Measurements from ENCODE around the gene AKT3. TPM values are rescaled to one million over a fixed set of nuclear protein-coding genes. Genes with fewer than 3 reads are reported as not detected.
"Not testable (repeated sequence)": the region's sequence is repeated elsewhere in the genome, so short reads cannot be mapped to it uniquely, and the experiment has no call there.

The AKT3 gene
- total RNA-seq, 4 donors from 2014 or later, result 2.0 to 32.2 (median 9.3) TPM

- H3K27ac ChIP-seq, result no peak overlapping the region
- TF ChIP-seq CTCF (IDR thresholded peaks at IDR 0.05), result no peak
- no peak for TF ChIP-seq POLR2A (IDR thresholded peaks at IDR 0.05)
- H3K4me1 ChIP-seq, result no peaks in the 10 kb centered on the region
- intact Hi-C loops (cut with DNase I), result no loop called here
- no peaks in the 10 kb centered on the region for H3K9me3 ChIP-seq
- no peaks in the 10 kb centered on the region for H3K36me3 ChIP-seq
- no peak overlapping the region for H3K4me3 ChIP-seq
- 91 to 100% methylated on average over 1 of the region's 1 CpG for WGBS, 2 donors
- no peak for DNase-seq
- H3K27me3 ChIP-seq, result no peaks in the 10 kb centered on the region
Observed at GRCh38 chr1:243663651-243664050, 186.4 kb downstream of the AKT3 start.

GRCh38 chr1:243662169-243662568 lies 187.9 kb downstream of the AKT3 start:
- DNase-seq; H3K27me3 ChIP-seq; H3K4me3 ChIP-seq; H3K4me1 ChIP-seq; H3K9me3 ChIP-seq; H3K36me3 ChIP-seq; intact Hi-C loops (cut with DNase I); H3K27ac ChIP-seq: not testable (repeated sequence)
- WGBS, 2 donors, result 83% methylated on average over 1 of the region's 1 CpG; no CpG with 5 or more reads in 1 of the 2 donors

- WGBS, 2 donors, result 40 to 50% methylated on average over 4 of the region's 4 CpGs
- intact Hi-C loops (cut with DNase I), result no loop called here
- no peaks in the 10 kb centered on the region for H3K27me3 ChIP-seq
- no peaks in the 10 kb centered on the region for H3K9me3 ChIP-seq
- TF ChIP-seq CTCF (IDR thresholded peaks at IDR 0.05) (no peak), POLR2A (IDR thresholded peaks at IDR 0.05) (no peak)
- DNase-seq, result no peak
- H3K4me1 ChIP-seq, result no peaks in the 10 kb centered on the region
- H3K36me3 ChIP-seq, result no peaks in the 10 kb centered on the region
- H3K27ac ChIP-seq, result no peak overlapping the region
- H3K4me3 ChIP-seq, result no peak overlapping the region
Observed at GRCh38 chr1:243658594-243659105, 191.4 kb downstream of the AKT3 start.

DNA sequence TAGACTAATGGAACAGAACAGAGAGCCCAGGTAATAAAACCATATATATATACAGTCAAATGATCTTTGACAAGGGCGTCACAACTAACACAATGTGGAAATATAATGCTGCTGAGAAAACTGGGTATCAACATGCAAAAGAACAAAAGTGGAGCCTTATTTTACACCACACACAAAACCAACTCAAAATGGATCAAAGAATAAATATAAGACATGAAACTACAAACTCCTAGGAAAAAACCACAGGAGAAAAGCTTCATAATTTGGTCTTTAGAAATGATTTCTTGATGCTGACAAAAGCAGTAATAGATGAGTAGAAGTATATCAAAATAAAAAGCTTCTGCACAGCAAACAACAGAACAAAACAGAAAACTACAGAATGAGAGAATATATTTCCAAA lies 192.2 kb downstream of the AKT3 start:
- DNase-seq, result no peak
- intact Hi-C loops (cut with DNase I), result no loop called here
- no peaks in the 10 kb centered on the region for H3K36me3 ChIP-seq
- no peaks in the 10 kb centered on the region for H3K27me3 ChIP-seq
- WGBS, 2 donors, result 83 to 95% methylated on average over 1 of the region's 1 CpG
- no peaks in the 10 kb centered on the region for H3K9me3 ChIP-seq
- H3K27ac ChIP-seq, result no peak overlapping the region
- no peak overlapping the region for H3K4me3 ChIP-seq
- H3K4me1 ChIP-seq, result no peaks in the 10 kb centered on the region
- TF ChIP-seq POLR2A (IDR thresholded peaks at IDR 0.05) (no peak), CTCF (IDR thresholded peaks at IDR 0.05) (no peak)

DNA sequence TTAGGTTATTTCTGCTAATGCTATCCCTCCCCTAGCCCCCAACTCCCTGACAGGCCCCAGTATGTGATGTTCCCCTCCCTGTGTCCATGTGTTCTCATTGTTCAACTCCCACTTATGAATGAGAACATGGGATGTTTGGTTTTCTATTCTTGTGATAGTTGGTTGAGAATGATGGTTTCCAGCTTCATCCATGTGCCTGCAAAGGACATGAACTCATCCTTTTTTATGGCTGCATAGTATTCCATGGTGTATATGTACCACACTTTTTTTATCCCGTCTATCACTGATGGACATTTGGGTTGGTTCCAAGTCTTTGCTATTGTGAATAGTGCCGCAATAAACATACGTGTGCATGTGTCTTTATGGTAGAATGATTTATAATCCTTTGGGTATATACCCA lies 200.5 kb downstream of the AKT3 start:
- peaks cover 0 to 22% (median 0%) of the 10 kb centered on the region in 3 donors for H3K36me3 ChIP-seq
- intact Hi-C loops (cut with DNase I); H3K4me1 ChIP-seq; H3K27me3 ChIP-seq; H3K4me3 ChIP-seq; H3K9me3 ChIP-seq; H3K27ac ChIP-seq; DNase-seq: not testable (repeated sequence)
- 92 to 97% methylated on average over 3 of the region's 3 CpGs for WGBS, 2 donors

DNA sequence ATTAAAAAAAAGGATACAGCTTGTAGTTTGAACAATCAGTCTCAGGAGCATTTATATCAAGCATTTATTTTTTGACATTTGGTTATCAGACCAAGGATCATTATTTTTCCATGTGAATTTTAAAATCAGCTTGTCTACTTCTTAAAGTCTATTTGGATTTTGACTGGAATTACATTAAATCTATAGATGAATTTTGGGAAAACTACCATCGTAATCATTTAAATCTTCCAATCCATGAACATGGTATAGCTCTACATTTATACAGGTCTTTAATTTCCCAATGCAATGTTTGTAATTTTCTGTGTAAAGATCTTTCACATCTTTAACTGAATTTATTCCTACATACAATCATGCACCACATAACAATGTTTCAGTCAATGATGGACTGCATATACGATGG lies 203.2 kb downstream of the AKT3 start:
- Histone ChIP-seq H3K36me3 (peaks cover 0 to 22% (median 0%) of the 10 kb centered on the region in 3 donors), H3K9me3 (peaks cover 0 to 4% (median 0%) of the 10 kb centered on the region in 3 donors), H3K4me3 (no peak overlapping the region), H3K4me1 (no peaks in the 10 kb centered on the region), H3K27me3 (no peaks in the 10 kb centered on the region), H3K27ac (no peak overlapping the region)
- intact Hi-C loops (cut with DNase I), result no loop called here
- no peak for TF ChIP-seq POLR2A (IDR thresholded peaks at IDR 0.05)
- no peak for DNase-seq
- WGBS, 2 donors, result 92 to 96% methylated on average over 2 of the region's 2 CpGs

GRCh38 chr1:243645281-243645680 lies 204.8 kb downstream of the AKT3 start:
- H3K27ac ChIP-seq, result no peak overlapping the region
- 84 to 86% methylated on average over 6 of the region's 6 CpGs for WGBS, 2 donors
- H3K27me3 ChIP-seq, result no peaks in the 10 kb centered on the region
- intact Hi-C loops (cut with DNase I), result no loop called here
- H3K9me3 ChIP-seq, result peaks cover 0 to 4% (median 0%) of the 10 kb centered on the region in 3 donors
- DNase-seq, result no peak
- peaks cover 0 to 28% (median 0%) of the 10 kb centered on the region in 3 donors for H3K36me3 ChIP-seq
- no peaks in the 10 kb centered on the region for H3K4me1 ChIP-seq
- H3K4me3 ChIP-seq, result no peak overlapping the region
- TF ChIP-seq POLR2A (IDR thresholded peaks at IDR 0.05) (no peak), CTCF (IDR thresholded peaks at IDR 0.05) (no peak)

All from esophagus squamous epithelium (tissue), 5 donors.